Mesenchymal stem cell (in vitro differentiated cells and primary cell): Measurements from ENCODE around the gene FAM50A.

Source experiments
- DNase-seq: peaks from one replicate; pipeline ENCODE4 v3.0.0-alpha.2; 2013
- H2AFZ ChIP-seq: one replicate; pipeline ENCODE4 v1.6.1; 2013; ENCODE audit warnings: low read depth, mild to moderate bottlenecking, control low read depth, inconsistent platforms, low read length, moderate library complexity
- H2AK5ac ChIP-seq: 2 replicates; pipeline ENCODE4 v1.6.1; 2013; ENCODE audit warnings: low read length, moderate library complexity, mild to moderate bottlenecking, inconsistent platforms; ENCODE audit not compliant: severe bottlenecking
- H2BK120ac ChIP-seq: one replicate; pipeline ENCODE4 v1.6.1; 2013; ENCODE audit warnings: low read depth, mild to moderate bottlenecking, inconsistent platforms, low read length, moderate library complexity
- H2BK12ac ChIP-seq, 2 experiments: one replicate each; pipeline ENCODE4 v1.6.1; 2013; ENCODE audit warnings: inconsistent platforms in 2 of 2, low read length in 2 of 2, mild to moderate bottlenecking in 2 of 2, moderate library complexity in 2 of 2, control low read depth in 1 of 2
- H2BK15ac ChIP-seq: one replicate; pipeline ENCODE4 v1.6.1; 2013; ENCODE audit warnings: mild to moderate bottlenecking, low read depth, inconsistent platforms; ENCODE audit not compliant: poor library complexity, severe bottlenecking
- H2BK5ac ChIP-seq: 2 replicates; pipeline ENCODE4 v1.6.1; 2013; ENCODE audit warnings: low read depth, mild to moderate bottlenecking, low read length, control low read depth, inconsistent platforms; ENCODE audit not compliant: poor library complexity, severe bottlenecking
- H3K14ac ChIP-seq, 2 experiments: one replicate each; pipeline ENCODE4 v1.6.1; 2013; ENCODE audit warnings: inconsistent platforms in 2 of 2, low read length in 2 of 2, control low read depth in 1 of 2, mild to moderate bottlenecking in 1 of 2, moderate library complexity in 1 of 2
- H3K18ac ChIP-seq, 2 experiments: one replicate each; pipeline ENCODE4 v1.6.1; 2013; ENCODE audit warnings: inconsistent platforms in 2 of 2, low read length in 2 of 2, control low read depth in 1 of 2, low read depth in 1 of 2, mild to moderate bottlenecking in 1 of 2
- H3K23ac ChIP-seq, 2 experiments: one replicate each; pipeline ENCODE4 v1.6.1; 2013; ENCODE audit warnings: inconsistent platforms in 2 of 2, low read length in 2 of 2, mild to moderate bottlenecking in 2 of 2, moderate library complexity in 2 of 2, control low read depth in 1 of 2
- H3K27ac ChIP-seq: 2 replicates; pipeline ENCODE4 v1.5.1; 2013; ENCODE audit warnings: mild to moderate bottlenecking, moderate library complexity, low read length, control low read depth, inconsistent platforms; ENCODE audit not compliant: poor library complexity, severe bottlenecking
- H3K27me3 ChIP-seq, 2 experiments: 2 replicates each; pipeline versions ENCODE4 v1.6.1 to v1.7.0; 2013; ENCODE audit warnings: low read length in 2 of 2, mild to moderate bottlenecking in 2 of 2, moderate library complexity in 2 of 2, control low read depth in 1 of 2, inconsistent platforms in 1 of 2; ENCODE audit not compliant: control insufficient read depth in 1 of 2, insufficient read depth in 1 of 2
- H3K36me3 ChIP-seq, 2 experiments: 2 replicates each; pipeline versions ENCODE4 v1.6.1 to v1.7.0; 2013; ENCODE audit warnings: low read length in 2 of 2, control low read depth in 1 of 2, inconsistent platforms in 1 of 2, low read depth in 1 of 2, mild to moderate bottlenecking in 1 of 2; ENCODE audit not compliant: insufficient read depth in 2 of 2, control insufficient read depth in 1 of 2
- H3K4ac ChIP-seq, 2 experiments: one replicate each; pipeline ENCODE4 v1.6.1; 2013; ENCODE audit warnings: inconsistent platforms in 2 of 2, low read length in 2 of 2, mild to moderate bottlenecking in 2 of 2, moderate library complexity in 2 of 2, control low read depth in 1 of 2, low read depth in 1 of 2
- H3K4me1 ChIP-seq: 2 replicates; pipeline ENCODE4 v1.6.1; 2013; ENCODE audit warnings: low read depth, low read length, control low read depth; ENCODE audit not compliant: control insufficient read depth, insufficient read depth
- H3K4me2 ChIP-seq: 2 replicates; pipeline ENCODE4 v1.6.1; 2013; ENCODE audit warnings: low read length, mild to moderate bottlenecking, inconsistent platforms; ENCODE audit not compliant: poor library complexity, severe bottlenecking
- H3K4me3 ChIP-seq, 2 experiments: 2 replicates each; pipeline versions ENCODE4 v1.5.1 to v1.7.0; 2013; ENCODE audit warnings: low read length in 2 of 2, mild to moderate bottlenecking in 2 of 2, control low read depth in 1 of 2, low read depth in 1 of 2; ENCODE audit not compliant: insufficient read depth in 1 of 2
- H3K79me1 ChIP-seq: replicated peaks from 2 replicates; pipeline ENCODE4 v1.6.1; 2013; ENCODE audit warnings: mild to moderate bottlenecking, control low read depth, low read length, inconsistent platforms; ENCODE audit not compliant: poor library complexity, severe bottlenecking
- H3K9ac ChIP-seq: 2 replicates; pipeline ENCODE4 v1.7.0; 2013; ENCODE audit warnings: mild to moderate bottlenecking, low read length, moderate library complexity
- H3K9me3 ChIP-seq: 2 replicates; pipeline ENCODE4 v1.7.0; 2013; ENCODE audit warnings: mild to moderate bottlenecking, low read length; ENCODE audit not compliant: control insufficient read depth
- H4K8ac ChIP-seq: one replicate; pipeline ENCODE4 v1.6.1; 2013; ENCODE audit warnings: inconsistent platforms, mild to moderate bottlenecking, low read length, moderate library complexity
- H4K91ac ChIP-seq: one replicate; pipeline ENCODE4 v1.6.1; 2013; ENCODE audit warnings: mild to moderate bottlenecking, low read length, inconsistent platforms
- WGBS: methylation state at CpG from one replicate; pipeline ENCODE4 v1.1.7; 2013; ENCODE audit warnings: mixed read lengths; 5-methylcytosine and 5-hydroxymethylcytosine counted together

The FAM50A gene

GRCh38 chrX:154460326-154460725 is 16.4 kb downstream of the FAM50A start:
- Histone ChIP-seq H3K4me3 (peak overlapping the region in 1 of 2 experiments; percentile 83), H2BK120ac (no peak overlapping the region), H2BK15ac (no peak overlapping the region), H2AK5ac (no peak overlapping the region), H3K23ac (no peak overlapping the region), H3K27me3 (no peaks in the 10 kb centered on the region), H2AFZ (no peak overlapping the region), H3K9ac (no peak overlapping the region), H3K36me3 (peaks cover 34 to 54% of the 10 kb centered on the region in 2 experiments), H3K79me1 (peaks cover 8% of the 10 kb centered on the region), H2BK5ac (no peak overlapping the region), H4K91ac (no peak overlapping the region), H2BK12ac (no peak overlapping the region), H3K4me1 (peaks cover 18% of the 10 kb centered on the region), H3K9me3 (no peaks in the 10 kb centered on the region), H3K14ac (no peak overlapping the region), H3K18ac (peak overlapping the region in 1 of 2 experiments; percentile 40), H3K27ac (no peak overlapping the region), H3K4me2 (peak overlapping the region; percentile 70), H3K4ac (no peak overlapping the region), H4K8ac (no peak overlapping the region)
- no peak for DNase-seq
- 93% methylated on average over 26 of the region's 26 CpGs for WGBS

DNA sequence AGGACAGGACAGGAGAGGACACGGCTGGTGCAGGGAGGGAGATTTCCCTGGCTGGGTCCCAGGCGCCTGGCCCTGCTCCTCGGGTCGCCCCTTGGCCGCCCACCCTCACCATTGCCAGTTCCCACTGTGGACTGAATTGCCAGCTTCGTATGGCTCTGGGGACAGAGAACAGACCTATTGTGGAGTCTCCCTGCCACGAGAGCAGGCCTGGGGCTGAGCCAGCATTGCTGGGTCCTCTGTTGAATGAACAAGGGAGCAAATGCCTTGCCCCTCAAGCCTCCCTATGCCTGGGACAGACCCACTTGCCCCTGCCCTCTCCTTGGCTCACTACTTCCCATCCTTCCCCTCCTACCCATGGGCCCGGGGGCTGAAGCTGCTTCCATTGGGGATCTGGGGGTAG is 18.5 kb downstream of the FAM50A start:
- Histone ChIP-seq H3K18ac (no peak overlapping the region), H3K36me3 (peaks cover 47 to 75% of the 10 kb centered on the region in 2 experiments), H3K14ac (no peak overlapping the region), H2AK5ac (no peak overlapping the region), H2BK15ac (no peak overlapping the region), H2BK5ac (no peak overlapping the region), H3K27me3 (no peaks in the 10 kb centered on the region), H3K4me3 (no peak overlapping the region), H3K4ac (no peak overlapping the region), H3K9me3 (no peaks in the 10 kb centered on the region), H3K9ac (no peak overlapping the region), H2AFZ (no peak overlapping the region), H3K23ac (no peak overlapping the region), H3K4me2 (no peak overlapping the region), H2BK12ac (no peak overlapping the region), H2BK120ac (no peak overlapping the region), H4K91ac (no peak overlapping the region), H4K8ac (no peak overlapping the region), H3K27ac (no peak overlapping the region), H3K4me1 (peaks cover 18% of the 10 kb centered on the region), H3K79me1 (peaks cover 18% of the 10 kb centered on the region)
- DNase-seq: no peak
- 95% methylated on average over 6 of the region's 8 CpGs for WGBS

DNA sequence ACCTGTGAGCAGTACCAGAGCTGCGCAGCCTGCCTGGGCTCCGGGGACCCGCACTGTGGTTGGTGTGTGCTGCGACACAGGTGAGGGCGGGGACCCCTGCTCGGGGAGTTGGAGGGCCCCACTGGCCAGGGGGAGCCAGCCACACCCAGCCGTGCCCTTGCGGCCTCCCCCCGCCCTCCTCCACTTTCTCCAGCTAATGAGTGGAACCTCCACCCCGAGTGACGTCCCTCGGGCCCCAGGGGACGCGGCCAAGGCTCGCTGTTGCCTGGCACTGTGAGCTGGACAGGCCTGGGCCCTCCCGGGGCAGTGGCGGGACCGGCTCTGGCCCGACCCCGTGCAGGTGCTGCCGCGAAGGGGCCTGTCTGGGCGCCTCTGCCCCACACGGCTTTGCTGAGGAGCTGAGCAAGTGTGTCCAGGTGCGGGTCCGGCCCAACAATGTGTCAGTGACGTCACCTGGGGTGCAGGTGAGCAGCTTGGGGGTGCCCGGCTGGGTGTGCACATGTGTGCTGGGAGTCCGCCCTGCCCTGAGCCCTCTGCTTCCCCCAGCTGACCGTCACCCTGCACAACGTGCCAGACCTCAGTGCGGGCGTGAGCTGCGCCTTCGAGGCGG is 19.8 kb downstream of the FAM50A start:
- DNase-seq: no peak
- Histone ChIP-seq H3K18ac (no peak overlapping the region), H3K4ac (no peak overlapping the region), H2BK5ac (no peak overlapping the region), H3K4me3 (no peak overlapping the region), H4K91ac (no peak overlapping the region), H2BK15ac (no peak overlapping the region), H2AK5ac (no peak overlapping the region), H3K9ac (no peak overlapping the region), H3K4me2 (no peak overlapping the region), H3K23ac (no peak overlapping the region), H2BK120ac (no peak overlapping the region), H3K4me1 (peaks cover 18% of the 10 kb centered on the region), H3K36me3 (peaks cover 55 to 88% of the 10 kb centered on the region in 2 experiments), H3K9me3 (no peaks in the 10 kb centered on the region), H2AFZ (no peak overlapping the region), H3K79me1 (peaks cover 19% of the 10 kb centered on the region), H2BK12ac (no peak overlapping the region), H3K27ac (no peak overlapping the region), H3K14ac (no peak overlapping the region), H4K8ac (no peak overlapping the region), H3K27me3 (no peaks in the 10 kb centered on the region)
- 94% methylated on average over 18 of the region's 36 CpGs for WGBS

DNA sequence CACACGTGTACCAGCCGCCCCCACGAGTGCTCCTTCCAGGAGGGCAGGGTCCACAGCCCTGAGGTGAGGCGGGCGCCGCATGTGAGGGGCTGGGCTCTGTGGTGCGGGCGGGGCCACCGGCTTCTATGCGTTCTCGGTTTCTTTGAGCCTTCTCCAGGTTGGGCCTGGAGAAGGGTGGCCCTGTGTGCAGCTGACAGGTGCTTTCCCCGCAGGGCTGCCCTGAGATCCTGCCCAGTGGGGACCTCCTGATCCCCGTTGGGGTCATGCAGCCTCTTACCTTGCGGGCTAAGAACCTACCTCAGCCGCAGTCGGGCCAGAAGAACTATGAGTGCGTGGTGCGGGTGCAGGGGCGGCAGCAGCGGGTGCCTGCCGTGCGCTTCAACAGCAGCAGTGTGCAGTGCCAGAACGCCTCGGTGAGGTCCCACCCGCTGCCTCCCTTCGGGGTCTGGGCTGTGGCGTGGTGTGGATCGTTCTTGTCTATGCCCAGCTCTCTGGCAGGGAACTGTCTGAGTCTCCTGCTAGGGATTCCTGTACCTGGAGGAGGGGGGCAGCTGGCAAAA is 20.9 kb downstream of the FAM50A start:
- no peak overlapping the region for H3K4ac ChIP-seq
- H3K27me3 ChIP-seq: no peaks in the 10 kb centered on the region

More for the DNA sequence above, 20.9 kb downstream of the FAM50A start:
- Histone ChIP-seq H3K79me1 (peaks cover 20% of the 10 kb centered on the region), H2BK12ac (no peak overlapping the region), H3K4me2 (no peak overlapping the region), H2BK120ac (no peak overlapping the region), H3K36me3 (peaks cover 63 to 99% of the 10 kb centered on the region in 2 experiments), H3K4me1 (peaks cover 12% of the 10 kb centered on the region), H3K23ac (no peak overlapping the region), H2AFZ (no peak overlapping the region), H3K4me3 (no peak overlapping the region), H3K9me3 (no peaks in the 10 kb centered on the region), H3K18ac (no peak overlapping the region), H2AK5ac (no peak overlapping the region), H2BK15ac (no peak overlapping the region), H3K27ac (no peak overlapping the region), H2BK5ac (no peak overlapping the region), H3K14ac (no peak overlapping the region), H4K91ac (no peak overlapping the region), H3K9ac (no peak overlapping the region), H4K8ac (no peak overlapping the region)
- WGBS: 99% methylated on average over 24 of the region's 28 CpGs
- no peak for DNase-seq
